PC-3 (cell line): Measurements from ENCODE around the gene WDR6.

Experiments used
- EZH2 ChIP-seq: fragments of 300-600 bp; sonication (generic); IDR thresholded peaks from one replicate; pipeline ENCODE4 v1.6.1; 2017; ENCODE audit warnings: antibody characterized with exemption, mild to moderate bottlenecking, low read length; ENCODE audit not compliant: unreplicated experiment
- EZH2phosphoT487 ChIP-seq: fragments of 300-600 bp; sonication (generic); IDR thresholded peaks from 2 replicates; pipeline ENCODE4 v1.6.1; 2018; ENCODE audit warnings: mild to moderate bottlenecking, antibody characterized with exemption, low read length, borderline replicate concordance
- TF ChIP-seq, protein P1 (sequence below): fragments of 300-600 bp; sonication (generic); conservative IDR thresholded peaks from 2 replicates; pipeline ENCODE4 v1.5.1; 2017; ENCODE audit warnings: antibody characterized with exemption, low read depth, mild to moderate bottlenecking, low read length

DNA sequence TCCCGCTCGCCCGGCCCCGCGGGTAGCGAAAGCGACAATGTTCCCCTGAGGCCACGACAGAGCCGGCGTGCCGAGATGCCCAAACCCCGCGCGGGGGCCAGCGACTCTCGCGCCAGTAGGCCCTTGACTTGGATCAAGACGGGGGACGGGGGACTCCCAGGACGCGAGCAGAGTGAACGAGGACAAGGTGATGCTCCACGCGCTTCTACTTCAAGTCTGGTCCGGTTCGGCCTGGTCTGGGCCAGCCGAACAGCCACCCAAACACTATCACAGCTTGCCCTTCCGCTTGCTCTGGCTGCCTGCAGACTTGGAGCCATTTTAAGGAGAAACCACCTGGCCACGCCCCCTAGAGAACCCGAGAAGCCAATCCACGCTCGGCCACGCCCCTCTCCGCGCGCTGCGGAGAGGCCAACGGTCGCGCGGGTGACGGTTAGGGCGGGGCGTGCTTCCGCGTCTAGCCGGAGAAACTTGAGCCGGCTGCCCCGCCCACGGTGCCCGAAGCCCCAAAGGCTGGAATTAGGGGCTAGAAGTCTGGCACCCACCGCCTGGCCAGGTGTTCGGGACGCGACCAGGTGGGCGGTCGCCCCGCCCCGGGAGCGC is 14.1 kb downstream of the WDR6 start:
- TF ChIP-seq, protein P1, sequence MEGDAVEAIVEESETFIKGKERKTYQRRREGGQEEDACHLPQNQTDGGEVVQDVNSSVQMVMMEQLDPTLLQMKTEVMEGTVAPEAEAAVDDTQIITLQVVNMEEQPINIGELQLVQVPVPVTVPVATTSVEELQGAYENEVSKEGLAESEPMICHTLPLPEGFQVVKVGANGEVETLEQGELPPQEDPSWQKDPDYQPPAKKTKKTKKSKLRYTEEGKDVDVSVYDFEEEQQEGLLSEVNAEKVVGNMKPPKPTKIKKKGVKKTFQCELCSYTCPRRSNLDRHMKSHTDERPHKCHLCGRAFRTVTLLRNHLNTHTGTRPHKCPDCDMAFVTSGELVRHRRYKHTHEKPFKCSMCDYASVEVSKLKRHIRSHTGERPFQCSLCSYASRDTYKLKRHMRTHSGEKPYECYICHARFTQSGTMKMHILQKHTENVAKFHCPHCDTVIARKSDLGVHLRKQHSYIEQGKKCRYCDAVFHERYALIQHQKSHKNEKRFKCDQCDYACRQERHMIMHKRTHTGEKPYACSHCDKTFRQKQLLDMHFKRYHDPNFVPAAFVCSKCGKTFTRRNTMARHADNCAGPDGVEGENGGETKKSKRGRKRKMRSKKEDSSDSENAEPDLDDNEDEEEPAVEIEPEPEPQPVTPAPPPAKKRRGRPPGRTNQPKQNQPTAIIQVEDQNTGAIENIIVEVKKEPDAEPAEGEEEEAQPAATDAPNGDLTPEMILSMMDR, result no peak
- no peak for TF ChIP-seq EZH2phosphoT487
- no peak for TF ChIP-seq EZH2
